GM18499 (cell line): ENCODE data around the gene SUMO3.

Source experiments
- ATAC-seq: cut with Tn5 transposase; IDR thresholded peaks from one replicate; pipeline ENCODE4 v1.9.1; 2021; ENCODE audit warnings: moderate number of reproducible peaks; ENCODE audit not compliant: insufficient read depth, unreplicated experiment

Gene SUMO3

DNA sequence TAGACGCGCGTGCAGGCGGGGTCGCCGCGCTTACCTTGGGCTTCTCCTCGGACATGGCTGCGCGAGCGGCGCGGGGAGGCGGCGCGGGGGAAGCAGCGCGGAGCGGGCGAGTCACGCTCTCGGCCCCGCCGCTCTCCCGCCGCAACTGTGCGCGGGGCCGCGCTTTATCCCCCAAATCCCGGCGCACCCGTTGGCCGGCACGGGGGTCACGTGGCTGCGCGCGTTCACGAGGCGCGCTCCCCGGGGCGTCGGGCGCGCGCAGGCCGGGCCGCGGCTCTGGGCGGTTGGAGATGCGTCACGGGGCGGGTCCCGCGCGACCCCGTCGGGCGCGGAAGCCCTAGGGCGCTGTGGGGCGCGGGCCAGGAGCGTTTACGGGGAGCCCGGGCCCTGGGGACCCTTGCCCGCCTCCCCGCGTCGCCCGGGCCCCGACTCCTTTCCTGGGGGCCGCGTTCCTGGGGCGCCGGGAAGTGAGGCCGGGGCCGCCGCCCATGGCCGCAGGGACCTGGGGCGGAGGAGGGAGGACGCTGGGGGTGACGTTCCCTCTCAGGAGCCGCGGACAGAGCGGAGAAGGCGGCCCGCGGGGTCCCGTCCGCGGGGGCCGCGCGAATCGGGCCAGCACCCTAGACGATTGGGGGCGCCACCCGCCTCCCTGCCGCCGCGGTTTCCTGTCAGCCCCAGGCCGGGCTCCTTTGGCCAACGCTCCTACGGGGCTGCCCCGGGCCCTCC is at the start of gene SUMO3:
Gene SUMO3, minus strand, starts transcription at position 149 of the 726 bp plus-strand sequence. Its CDS starts 94 bp downstream, at position 55.
- no peak for ATAC-seq

DNA sequence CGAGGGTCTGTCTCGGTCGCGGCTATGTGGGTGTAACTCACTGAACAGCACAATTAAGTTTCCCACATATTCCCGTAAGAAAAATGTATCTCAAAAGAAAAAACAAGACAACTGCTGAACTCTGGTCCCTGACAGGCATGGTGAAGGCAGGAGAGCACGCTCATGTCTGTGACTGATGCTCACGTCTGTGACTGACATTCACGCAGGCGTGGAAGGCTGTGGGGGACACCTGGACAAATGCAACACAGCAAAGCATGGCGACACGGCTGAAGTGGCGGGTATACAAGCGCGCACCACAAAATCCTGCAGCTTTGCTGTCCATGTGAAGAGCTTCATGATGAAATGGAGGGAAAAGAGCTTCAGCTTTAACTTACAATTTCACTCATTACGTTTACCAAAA is 49.6 kb upstream of the SUMO3 start:
- no peak for ATAC-seq

- ATAC-seq: no peak
Observed at GRCh38 chr21:44866780-44867179, 48.9 kb upstream of the SUMO3 start.

DNA sequence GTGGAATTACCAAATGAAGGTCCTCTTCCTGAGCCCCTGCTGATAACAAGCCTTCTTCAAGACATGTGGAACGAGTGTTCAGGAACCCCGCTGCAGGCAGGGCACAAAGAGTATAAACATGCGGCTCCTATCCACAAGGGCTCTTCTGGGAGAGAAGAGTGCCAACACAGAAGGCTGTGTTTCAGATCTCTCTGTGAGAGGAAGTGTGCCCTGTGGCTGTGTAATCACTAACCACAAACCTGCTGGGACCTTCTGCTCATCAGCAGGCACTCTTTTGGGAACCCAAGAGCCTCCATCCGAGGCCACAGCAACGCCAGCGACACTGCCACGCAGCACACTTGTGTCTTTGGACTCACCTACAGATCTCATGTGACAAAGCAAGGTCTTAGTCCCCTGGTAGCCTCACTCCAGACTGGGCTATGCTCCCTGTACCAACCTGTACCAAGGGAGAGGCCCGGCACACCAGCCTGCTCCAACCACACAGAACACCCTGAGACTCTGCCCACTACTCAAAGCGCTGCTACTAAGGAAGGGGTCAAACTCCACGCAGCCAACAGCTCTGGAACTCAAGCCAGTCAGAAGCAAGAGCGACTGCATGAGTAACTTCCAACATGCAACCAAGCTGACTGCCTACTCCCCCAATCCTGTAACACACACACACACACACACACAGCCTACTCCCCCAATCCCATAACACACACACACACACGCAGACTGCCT is 47.9 kb upstream of the SUMO3 start:
- no peak for ATAC-seq

GRCh38 chr21:44862869-44863685 is 45.2 kb upstream of the SUMO3 start:
- ATAC-seq: no peak

- ATAC-seq: no peak
Observed at GRCh38 chr21:44858791-44859190, 40.9 kb upstream of the SUMO3 start.

DNA sequence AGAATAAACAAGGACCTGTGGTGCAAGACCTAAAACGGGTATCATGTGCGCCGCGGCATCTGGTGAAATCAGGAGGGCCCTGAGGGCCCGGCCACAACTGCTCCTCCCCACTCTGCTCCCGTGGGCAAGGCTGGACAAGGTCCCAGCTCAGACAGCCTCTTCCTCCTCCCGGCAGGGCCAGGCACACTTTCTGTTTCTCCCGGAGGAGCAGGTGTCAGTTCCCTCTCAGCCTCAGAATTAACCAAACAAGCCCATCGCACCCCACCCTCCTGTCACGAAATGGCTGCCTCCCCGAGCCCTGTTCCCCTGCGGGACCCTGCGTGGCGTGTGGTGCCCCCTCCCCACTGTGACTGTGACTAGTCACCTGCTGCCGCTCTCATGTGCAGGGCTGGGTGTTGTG is 40.4 kb upstream of the SUMO3 start:
- ATAC-seq: no peak

- ATAC-seq: no peak
Observed at GRCh38 chr21:44857127-44857892, 39.4 kb upstream of the SUMO3 start.

DNA sequence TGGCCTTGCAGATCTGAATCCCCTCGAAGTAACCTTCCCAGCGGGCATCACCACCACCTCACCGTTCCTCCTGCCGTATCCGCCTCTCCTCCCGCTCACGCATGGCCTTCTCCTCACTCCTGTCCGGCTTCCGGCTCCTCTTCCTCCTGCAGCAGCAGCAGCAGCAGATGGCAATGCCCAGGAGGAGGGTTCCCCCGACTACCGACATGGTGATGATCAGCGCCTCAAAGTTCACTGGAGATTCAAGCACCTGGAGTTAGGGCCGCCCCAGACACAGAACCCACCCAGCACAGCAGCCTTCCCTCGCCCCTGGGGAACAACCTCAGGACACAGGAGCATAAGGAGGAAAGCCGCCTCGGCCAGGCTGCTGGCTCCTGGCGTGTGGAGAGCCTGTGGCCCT is 38.3 kb upstream of the SUMO3 start:
- no peak for ATAC-seq

DNA sequence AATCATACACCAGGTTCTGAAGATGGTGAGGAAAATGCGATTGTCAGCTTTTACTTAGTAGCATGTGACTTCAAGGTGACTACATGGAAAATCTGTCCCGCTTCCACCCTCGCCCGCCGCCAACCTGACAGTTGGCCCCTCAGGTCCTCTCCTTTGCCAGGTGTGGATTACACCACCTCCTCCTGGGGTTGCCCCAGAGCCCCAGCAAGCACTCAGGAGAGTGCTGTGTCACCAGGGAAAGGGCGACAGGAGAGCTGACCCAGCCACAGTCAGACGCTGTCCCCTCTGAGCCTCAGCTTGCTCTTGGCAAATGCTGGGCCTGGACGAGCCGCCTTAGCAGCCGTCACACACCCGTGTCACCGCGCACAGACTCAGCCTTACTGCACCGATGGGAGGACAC is 37.7 kb upstream of the SUMO3 start:
- no peak for ATAC-seq

DNA sequence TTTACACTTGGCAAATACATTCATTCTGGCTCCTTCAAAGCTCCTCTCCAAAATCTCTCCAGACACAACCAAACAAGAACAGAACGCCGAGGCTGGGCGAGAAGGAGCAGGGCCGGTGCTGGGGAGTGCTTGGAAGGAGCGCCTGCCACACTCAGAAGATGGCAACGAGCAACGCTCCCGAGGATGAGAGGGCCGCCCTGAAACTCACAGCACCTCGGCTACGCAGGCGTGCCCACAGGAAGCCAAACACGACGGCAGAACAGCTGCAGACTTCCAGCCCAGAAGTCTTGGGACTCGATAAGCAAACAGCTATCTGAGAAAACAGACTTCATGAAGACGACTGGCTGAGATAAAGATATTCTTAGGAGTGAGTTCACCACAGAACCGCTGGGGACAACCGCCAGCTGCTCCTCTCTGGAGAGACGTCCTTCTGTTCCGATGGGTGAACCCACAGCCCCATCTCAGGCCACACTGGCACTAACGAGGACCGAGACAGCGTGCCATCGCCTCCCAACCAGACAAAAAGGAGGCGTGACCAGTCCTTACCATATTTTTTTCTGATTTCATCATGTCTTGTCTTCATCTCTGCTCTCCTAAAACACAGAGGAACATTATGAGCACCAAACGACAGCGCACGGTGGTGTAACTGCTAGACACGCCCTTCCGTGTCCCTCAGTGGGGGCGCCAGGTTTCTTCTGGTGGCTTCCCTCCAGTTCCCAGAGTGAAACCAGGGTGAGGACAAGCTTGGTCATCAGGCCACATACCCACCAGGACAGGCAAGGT is 37.0 kb upstream of the SUMO3 start:
- no peak for ATAC-seq

GRCh38 chr21:44854391-44854663 is 36.5 kb upstream of the SUMO3 start:
- ATAC-seq: no peak

GRCh38 chr21:44853601-44854390 is 35.9 kb upstream of the SUMO3 start:
- ATAC-seq: no peak

DNA sequence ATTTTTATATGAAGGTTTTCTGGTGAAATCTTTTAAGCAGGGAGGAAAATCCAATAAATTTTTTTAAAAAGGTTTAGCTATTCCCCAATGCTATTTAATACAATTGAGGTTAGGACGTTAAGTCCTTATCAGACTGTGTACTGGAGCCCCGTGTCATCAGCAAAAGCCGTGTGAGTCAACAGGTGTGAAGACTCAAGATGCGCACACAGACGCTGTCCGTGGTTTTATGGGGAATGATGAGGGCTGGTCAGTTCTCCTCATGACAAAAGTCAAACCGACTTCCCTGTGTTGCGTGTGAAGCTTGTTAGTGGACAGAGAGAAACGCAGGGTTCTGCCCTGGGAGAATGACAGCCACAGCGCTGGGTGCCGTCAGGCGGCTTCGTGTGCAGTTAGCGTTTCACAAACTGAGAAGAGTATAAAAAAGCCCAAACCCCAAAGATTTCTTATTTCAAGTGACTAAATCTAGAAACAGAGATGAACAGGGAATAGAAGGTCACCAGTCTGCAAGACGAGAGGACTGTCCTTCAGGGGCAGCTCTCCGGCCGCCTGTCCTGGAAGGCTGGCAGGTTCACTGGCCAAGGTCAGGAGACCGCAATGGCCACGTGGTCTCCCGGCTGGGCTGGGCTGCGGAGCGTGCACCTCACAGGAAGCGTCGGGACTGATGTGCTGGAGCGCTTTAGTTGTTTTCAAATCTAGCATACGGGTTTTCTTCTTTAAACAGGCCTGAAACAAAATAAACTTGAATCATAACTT is 33.2 kb upstream of the SUMO3 start:
- ATAC-seq: no peak

DNA sequence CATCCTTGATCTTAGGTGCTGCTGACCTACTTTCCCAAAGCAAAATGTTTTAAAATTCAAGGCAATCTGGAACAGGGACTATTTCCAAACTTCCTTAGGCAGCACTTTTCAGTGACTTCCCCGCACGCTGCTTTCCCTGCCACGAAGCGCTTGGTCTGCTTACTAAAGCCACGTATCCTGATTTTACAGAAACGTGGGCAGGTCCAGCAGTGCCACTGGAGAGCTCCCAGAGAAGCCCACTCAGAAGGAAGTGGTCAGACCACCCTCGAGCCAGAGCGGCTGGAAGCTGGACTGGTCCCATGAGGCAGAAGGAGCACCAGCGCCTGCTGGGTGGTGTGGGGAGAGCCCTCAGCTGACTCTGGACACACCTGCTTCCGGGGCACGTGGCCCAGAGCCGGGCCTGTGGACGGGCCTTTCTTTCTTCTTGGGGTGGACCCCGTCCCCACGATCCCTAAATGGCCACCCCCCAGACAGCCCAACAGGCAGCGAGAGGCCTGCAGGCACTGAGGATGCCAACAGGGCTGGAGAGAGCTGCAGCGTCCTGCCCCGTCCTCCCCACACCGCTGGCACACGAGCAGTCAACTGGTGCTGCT is 32.4 kb upstream of the SUMO3 start:
- ATAC-seq: no peak

- ATAC-seq: no peak
Observed at GRCh38 chr21:44849616-44850130, 31.8 kb upstream of the SUMO3 start.

GRCh38 chr21:44848821-44849521 is 31.1 kb upstream of the SUMO3 start:
- ATAC-seq: no peak
